HPDE6-E6E7 (cell line): ENCODE measurements around the gene ZNF362.

ENCODE experiments used
- DNase-seq: peaks from one replicate; pipeline ENCODE4 v3.0.0; 2011; ENCODE audit warnings: missing footprints; ENCODE audit errors: extremely low spot score

Gene ZNF362

DNA sequence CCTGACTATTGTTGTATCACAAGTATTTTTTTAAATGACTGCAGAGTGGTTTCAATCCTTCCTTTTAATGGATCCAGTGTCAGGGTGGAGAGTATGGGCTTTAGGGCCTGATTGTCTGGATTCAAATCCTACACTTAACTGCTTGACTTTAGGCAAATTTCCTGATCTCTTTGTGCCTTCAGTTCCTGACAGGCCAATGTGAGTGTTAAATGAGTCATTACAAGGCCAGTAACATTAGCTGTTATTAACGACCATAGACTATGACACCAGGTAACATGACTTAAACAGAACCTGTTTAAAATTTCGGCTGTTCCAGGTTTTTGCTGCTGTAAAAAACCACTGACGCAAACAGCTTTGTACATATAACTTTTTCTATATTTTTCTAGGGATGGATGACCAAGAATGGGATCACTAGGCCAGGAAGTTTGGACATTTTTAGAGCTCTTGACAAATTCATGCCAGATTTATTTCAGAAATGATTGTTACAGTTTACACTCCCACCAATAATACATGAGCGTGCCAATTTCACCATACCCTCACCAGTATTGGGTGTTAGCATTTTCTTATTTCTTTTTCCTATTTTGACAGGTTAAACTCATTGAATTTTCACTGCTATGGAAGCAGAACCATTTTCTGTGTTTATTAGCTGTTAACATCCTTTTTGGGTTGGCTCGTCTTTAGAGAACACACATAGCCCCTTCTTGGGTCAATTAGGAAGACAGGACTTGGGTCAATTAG lies 11.3 kb downstream of the ZNF362 start:
- no peak for DNase-seq

DNA sequence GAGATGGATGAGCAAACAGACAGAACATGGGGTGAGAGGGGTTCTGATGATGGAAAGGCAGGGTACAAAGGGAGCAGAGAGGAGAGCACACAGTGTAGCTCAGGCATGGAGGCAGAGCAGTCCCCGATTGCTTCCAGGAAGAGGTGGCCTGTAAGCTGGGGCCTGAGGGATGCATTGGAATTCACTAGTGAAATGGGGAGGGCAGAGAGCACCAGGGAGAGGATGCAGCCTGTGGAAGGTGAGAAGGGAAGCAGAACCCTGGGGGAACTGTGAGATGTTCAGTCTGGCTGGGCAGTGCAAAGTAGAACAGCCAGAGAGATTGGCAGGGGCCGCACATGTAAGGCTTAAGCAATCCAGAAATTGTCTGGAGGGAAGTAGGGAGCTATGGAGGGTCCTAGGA lies 12.2 kb downstream of the ZNF362 start:
- DNase-seq = no peak

DNA sequence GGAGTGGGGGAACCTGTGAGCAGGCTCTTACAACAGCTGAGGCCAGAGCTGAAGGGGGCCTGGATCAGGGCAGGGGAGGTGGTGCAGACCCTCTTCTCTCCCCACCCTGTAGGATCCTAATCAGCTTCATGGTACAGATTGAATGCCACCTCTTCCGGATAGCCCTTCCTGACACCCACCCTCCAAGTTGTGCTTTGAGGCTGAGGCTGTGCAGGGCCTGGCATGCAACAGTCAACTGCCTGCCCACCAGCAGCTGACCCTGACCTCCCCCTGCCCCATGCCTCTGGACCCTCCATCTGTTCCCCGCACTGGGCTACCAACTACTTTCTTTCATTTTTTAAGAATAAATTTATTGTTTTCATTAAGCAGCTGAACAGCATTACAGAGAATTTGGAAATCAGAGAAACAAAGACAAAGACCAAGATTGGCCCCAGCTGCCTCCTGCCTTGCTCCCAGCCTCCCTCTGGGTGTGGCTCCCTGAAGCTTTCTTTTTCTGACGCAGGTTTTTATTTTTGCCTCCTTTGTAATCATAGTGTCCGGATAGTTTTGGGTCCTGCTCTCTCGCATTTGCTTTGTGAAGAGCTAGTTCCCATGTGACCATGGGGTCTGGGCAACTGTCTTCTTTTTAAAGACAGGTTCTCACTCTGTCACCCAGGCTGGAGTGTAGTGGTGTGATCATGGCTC lies 12.8 kb downstream of the ZNF362 start:
- no peak for DNase-seq

DNA sequence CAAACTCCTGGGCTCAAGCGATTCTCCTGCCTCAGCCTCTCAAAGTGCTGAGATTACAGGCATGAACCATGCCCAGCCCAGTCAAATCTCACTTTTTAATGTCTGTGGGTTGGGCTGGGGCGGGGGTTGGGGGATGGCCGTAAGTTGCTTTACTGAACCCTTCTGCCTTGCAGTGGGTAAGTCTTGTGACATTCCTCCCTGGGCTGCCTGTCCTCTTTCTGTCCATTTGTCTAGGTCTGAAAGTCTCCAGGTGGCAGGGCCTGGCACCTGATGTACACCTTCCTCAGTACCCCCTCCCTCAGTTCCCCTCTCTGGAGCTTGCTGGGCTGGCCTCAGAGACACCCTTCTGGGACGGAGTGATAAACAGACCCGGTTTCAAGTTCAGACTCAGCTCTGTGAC lies 13.3 kb downstream of the ZNF362 start:
- no peak for DNase-seq

DNA sequence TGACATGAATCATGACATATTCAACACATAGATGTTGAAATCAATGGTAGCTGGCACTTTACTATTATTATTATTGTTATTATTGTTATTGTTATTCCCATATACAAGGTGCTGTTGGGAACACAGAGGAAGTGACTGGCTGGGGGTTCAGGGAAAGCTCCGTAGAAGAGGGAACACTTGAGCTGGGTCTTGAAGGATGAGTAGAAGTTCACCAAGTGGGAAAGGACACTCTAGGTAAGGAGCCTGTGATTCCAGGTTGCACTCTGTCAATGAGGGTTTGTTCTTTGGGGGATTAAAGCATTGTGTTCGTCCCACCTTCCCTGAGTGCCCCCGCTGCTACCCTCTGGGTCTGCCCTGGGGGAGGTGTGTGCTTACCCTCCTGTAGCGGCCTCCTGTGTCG lies 14.1 kb downstream of the ZNF362 start:
- no peak for DNase-seq

DNA sequence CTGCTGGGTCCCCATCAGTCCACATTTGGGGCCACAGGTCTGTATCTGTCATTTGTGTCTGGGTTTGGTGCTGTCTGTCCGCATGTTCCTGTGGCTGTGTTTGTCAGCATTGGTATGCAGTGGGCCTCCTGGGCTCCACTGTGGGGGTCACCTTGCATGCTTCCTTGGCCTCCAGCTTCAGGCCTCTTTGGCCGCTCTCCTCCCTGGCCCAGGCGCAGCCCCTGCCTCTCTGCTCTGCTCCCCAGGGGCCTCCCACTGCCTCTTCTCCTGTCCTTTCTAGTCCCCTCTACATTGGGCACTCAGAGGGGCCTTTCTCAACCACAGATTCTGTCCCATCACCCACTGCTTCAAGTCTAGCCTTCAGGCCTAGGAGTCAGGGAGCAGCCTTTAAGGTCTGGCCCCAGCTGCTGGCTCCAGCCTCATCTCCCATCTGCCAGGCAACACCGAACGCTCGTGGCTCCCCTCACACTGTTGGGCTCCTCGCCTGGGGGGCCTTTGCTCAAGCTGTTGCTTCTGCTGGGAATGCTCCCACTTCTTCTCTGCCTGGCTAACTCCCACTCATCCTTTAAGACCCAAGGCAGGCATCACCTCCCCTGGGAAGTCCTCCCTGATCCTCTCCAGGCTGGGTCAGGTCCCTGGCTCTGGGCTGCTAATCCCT lies 14.6 kb downstream of the ZNF362 start:
- no peak for DNase-seq

DNA sequence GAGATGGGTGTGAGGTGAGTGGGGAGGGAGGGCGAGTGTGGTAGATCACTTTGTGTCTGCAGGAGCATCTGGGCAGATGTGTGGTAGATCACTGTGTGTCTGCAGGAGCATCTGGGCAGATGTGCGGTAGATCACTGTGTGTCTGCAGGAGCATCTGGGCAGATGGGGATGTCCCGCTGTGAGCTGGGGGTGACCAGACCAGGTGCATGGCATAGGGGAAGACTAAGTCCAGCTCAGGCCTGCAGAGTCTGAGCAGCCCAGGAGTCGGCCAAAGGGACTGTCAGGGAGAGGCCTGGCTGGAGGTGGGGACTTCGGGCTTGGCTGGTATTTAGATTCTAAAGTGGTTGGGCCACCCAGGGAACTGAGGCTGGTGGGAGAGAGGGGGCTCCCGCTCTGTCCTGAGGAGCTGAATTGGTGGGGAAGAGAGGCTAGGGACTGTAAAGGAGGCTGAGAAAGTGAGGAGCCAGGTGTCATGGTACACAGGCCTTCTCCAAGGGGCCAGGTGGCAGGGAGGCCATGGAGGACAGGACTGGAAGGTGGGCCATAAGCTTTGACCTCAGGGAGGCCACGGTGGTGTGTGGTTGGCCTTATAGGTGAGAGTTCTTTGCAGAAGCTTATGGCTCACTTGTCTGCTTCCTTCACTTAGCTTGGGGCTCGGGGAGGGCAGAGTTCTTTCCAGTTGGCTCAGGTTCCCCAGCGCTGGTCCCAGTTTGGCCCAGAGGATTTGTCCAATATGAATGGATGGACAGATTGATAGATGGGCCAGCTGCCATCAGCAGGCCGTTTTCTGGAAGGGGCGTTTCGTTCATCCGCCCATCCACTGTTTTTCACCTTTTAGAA lies 15.6 kb downstream of the ZNF362 start:
- no peak for DNase-seq

DNA sequence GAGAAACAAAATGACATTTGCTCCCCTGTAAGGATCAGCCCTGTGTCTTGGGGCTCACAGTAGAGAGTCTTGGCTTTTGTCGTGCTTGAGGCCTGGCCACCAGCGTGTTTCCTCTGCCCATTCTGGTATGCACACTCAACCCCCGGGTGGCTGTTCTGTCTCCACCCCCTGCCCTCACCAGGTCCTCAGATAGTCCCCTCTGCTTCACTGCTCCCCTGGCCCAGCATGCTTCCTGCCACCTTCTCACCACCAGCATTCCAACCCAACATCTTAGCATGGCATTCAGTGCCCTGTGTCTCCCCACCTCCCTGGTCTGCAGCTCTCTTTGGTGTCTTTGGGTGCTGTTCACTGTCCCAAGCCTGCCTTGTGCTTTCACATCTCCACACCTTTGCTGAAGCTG lies 16.2 kb downstream of the ZNF362 start:
- no peak for DNase-seq

DNA sequence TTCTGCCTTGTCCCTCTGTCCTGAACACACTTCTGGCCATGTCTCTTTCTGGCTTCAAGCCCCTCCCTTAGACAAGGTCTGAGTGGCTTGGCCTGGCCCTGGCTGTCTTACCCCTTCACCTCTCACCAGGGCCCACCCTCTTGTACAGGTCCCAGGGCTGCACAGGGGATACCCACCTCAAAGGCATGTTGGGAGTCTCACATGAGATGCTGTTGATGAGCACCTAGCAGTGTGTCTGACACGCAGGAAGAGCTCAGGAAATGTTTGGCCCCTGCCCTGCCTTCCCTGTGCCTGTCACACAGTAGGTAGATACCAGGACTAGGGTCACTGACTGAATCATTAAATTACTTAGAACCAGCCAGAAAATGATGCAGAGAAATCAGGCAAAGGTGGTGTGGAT lies 16.6 kb downstream of the ZNF362 start:
- no peak for DNase-seq

DNA sequence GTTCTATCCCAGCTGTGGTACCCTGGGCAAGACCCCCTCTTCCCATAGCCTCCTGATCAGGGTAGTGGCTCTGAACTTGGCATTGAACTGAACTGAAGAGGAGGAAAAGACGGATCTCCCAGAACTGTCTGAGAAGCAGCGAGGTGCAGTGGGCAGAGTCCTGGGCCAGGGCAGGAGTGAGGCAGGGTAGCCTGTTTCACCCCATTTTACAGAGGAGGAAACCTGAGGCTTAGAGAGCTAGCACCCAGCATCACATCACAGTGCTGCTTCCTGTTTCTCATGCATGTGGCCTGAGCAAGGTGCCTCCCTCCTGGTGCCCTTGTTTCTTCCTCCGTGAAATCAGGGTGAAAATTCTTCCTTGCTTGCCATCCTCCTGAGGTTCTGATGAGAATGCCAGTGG lies 17.1 kb downstream of the ZNF362 start:
- DNase-seq = no peak

DNA sequence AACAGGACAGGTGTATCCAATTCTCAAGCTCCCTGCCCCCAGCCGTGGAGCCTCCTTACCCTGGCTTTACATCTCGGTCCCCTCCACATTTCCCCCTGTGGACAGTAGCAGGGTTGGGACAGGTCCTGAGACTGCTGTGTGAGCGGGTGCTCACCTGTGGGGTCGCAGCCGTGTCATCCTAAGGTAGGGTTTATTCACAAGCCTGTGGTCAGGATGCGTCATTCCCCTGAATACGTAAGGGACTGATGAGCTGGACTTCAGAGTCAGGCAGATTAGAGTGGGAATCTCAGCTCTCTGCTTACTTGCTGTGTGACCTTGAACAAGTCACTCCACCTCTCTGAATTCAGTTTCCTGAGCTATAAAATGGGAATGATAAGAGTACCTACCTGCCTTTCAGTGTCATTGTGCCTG lies 17.7 kb downstream of the ZNF362 start:
- no peak for DNase-seq

DNA sequence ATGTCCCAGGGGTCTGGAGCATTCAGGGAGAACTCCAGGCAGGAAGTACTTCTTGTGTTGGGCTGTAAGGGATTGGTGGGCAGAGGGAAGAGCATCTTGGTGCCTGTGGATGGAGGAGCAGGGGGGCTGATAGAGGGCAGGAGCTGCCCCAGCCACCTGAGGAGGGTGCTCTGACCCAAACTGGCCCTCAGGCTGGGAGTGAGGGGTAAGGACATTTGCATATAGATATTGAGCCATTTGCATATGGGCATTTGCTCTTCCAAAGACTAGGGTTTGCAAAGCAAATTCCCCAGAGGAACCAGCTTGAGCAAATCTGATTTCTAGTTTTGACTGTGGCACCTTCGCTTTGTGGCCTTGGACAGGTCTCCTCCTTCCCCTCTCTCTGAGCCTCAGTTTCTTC lies 18.2 kb downstream of the ZNF362 start:
- DNase-seq = no peak

DNA sequence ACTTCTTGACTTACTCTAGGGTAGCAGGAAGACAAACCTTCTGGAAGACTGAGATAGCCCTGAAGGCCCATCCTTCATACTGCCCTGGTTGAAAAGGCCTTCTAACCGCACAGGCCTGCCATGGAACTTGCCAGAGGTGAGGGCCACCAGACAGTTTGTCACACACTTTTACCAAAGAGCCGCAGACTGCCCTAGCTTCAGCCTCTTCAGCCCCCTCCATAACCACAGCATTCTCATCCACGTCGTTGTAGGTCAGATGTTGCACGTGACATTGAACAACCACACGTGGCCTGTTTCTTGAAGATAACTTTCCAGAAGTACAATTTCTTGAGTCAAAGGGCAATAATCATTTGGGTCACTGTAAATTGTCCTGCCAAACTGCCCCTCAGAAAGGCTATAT lies 18.9 kb downstream of the ZNF362 start:
- DNase-seq = no peak

DNA sequence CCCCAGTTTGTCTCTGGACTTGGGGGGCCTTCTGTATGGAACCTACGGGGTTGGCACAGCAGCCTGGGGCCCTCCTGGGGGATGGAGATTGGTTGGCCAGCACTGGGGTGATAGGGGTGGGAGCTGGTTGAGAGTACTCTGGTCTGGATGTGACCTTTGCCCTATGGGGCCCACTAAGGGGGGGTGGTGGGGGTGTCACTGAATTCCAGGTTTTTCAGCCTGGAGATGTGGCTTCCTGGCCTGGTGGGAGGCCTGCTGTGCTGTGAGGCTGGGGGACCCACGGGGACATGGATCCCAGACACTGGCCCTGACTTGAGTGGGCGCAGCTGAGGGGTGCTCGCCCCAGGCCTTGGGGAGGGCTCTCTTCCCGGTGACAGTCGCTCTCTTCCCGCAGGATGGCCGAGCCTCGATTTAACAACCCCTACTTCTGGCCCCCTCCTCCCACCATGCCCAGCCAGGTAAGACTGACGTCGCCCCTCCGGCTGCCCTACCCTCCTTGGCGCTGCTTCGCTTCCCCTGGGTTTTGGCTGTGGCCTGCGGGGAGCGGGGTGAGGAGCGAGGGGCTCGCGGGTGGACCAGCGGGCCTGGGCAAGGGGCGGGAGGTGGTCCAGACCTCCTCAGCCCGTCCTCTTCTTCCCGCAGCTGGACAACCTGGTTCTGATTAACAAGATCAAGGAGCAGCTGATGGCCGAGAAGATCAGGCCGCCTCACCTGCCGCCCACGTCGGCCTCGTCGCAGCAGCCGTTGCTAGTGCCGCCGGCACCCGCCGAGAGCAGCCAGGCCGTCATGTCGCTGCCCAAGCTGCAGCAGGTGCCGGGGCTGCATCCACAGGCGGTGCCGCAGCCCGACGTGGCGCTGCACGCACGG lies 19.6 kb downstream of the ZNF362 start:
- no peak for DNase-seq

DNA sequence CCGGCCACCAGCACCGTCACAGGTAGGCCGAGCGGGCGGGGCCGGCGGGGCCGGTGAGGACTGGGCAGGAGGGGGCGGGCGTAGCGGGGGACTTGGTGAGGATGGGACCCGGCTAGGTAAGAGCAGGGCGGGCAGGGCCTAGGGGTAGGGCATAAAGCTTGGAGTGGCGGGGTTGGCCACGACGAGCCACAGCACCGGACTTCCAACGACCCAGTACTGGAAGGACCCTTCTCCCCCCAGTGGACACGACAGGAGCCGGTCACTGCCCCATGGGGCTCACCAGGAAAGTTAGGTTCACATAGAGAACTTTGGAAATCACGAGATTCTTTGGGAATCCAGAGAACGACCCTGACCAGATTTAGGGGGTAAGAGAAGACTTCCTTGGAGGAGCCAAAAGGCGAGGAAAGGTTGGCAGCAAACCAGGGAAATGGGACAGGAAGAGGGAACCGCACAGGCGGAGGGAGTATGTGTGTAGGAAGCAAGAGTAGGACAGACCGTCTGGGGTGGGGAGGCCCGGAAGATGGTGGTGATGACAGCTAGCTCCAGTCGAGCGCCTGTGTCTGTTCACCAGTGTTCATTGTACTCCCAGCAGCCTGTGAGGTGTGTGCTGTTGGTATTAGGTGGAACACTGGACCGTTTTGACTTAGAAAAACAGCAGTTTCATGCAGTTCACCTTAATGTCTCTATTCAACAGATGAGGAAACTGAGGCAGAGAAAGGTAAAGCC lies 20.4 kb downstream of the ZNF362 start:
- no peak for DNase-seq

DNA sequence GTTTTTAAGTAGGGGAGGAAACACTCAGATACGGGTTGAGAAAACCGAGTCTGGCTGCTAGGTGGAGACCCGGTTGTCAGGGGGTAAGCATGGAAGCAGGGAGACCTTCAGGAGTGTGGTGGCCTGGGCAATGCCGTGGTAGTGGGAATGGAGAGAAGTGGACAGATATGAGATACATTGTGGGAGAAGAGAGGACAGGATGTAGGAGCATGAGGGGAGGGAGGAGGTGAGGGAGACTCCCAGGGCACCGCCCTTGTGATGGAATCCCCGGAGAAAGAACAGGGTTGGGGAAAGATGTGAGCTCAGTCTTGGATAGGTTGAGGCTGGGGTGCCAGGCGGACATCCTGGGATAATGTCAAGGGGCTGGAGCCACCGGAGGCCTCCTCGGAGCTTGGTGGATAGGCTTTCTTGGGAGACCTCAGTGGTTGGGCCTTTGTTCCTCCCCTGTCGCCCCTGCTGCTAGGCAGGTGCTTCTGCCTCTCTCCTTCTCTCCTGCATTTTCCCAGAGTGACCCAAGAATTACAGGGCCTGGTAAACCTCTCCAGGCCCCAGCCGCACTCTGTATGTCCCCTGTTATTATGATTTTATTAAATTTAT lies 21.3 kb downstream of the ZNF362 start:
- no peak for DNase-seq

DNA sequence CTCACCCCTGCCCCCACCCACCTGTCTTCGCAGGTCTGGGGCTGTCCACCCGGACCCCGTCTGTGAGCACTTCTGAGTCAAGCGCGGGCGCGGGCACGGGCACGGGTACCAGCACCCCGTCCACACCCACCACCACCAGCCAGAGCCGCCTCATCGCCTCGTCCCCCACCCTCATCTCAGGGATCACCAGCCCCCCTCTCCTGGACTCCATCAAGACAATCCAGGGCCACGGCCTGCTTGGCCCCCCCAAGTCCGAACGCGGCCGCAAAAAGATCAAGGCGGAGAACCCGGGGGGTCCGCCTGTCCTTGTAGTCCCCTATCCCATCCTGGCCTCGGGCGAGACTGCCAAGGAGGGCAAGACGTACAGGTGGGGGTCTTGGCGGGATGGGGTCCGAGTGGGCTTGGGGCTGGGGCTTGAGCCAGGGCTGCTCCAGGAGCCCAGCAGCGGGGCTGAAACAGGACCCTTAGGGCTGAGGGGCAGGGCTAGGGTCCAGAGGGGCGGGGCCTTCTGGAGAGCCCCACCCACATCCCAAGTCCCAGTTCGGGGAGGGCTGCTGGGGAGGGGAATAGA lies 23.9 kb downstream of the ZNF362 start:
- DNase-seq = no peak

DNA sequence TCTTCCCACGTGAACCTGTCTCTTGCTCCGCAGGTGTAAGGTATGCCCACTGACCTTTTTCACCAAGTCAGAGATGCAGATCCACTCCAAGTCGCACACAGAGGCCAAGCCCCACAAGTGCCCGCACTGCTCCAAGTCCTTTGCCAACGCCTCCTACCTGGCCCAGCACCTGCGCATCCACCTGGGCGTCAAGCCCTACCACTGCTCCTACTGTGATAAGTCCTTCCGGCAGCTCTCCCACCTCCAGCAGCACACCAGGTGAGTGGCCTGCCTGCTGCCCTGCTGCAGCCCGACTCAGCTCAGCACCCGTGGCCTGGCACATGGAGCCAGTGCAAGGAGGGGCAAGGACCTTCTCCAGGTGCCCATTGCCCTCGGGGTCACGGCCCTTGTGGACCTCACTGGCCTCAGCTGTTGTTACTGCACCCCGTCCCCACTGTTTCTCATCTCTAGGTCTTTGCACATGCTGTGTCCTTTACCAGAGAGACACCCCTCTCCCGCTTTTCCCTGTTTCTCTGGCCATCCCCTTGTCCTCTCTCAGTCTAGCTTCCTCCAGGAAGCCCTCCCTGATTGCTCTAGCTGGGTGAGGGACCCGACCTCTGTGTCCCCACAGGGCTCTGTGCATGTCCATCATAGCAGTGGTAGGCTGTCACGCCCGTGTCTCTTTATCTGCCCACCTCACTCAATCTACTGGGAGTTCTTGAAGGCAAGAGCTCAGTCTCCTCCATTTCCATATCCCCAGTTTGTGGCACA lies 25.4 kb downstream of the ZNF362 start:
- no peak for DNase-seq

DNA sequence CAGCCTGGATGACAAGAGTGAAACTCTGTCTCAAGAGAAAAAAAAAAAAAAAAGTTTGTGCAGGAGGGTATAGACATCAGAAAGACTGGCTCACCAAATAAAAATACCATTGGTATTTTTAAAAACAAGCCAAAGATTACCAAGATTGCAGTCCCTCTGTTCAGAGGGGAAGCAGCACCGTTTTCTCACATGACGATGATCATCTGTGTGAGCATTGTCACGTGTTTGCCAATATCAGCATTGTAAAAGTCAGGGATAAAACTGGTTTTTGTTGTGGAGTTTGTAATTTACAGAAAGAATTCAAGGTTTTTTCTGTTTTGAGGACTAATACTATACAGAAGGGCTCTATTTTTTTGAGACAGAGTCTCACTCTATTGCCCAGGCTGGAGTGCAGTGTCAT lies 26.5 kb downstream of the ZNF362 start:
- DNase-seq = no peak
